GM19035 (cell line): ENCODE results near the gene HS3ST4.
"Not testable (repeated sequence)": the region's sequence is repeated elsewhere in the genome, so short reads cannot be mapped to it uniquely, and the experiment has no call there.

Experiments
- ATAC-seq: cut with Tn5 transposase; IDR thresholded peaks from one replicate; pipeline ENCODE4 v1.9.1; 2021; ENCODE audit not compliant: unreplicated experiment

HS3ST4 gene

DNA sequence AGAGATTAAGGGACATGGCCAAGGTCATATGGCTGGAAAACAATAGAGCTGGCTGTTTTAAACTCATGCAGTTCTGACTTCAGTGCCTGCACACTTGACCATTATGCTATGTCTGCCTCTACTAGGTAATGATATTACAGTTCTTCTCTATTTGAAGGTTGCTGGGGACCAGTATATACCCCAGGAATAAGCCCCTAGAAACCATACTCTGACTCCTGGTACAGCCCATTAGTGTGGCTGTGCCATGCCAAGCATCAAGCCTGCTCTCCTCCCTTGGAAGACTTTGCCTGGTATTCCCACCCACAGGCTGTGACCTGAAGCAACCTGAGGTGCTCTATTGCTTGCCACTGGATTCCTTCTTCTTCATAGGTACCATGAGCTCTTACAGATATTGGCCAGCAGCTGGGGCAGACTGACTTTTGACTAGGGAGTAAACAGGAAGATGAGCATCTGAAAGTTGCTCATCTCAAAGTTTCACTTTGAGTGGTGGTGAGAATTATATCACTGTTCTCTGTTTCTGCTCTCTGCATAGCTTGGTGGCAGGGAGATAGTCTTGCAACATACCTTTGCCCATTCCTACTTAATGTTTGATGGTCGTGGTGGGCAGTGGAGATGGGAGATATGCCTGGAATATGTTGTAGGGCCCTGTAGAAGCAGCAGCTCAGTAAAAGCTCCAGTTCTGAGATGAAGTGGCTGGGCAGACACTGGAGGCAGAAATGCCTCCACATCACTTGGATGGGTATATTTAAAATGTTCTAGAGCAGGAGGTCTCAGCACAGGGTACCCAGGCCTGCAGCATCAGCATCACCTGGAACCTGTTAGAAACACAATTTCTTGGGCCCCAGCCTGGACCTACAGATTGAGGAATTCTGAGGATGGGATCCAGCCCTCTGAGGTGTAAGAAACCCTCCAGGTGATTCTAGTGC, 274.7 kb downstream of the HS3ST4 start:
- ATAC-seq, result peak; percentile 95

DNA sequence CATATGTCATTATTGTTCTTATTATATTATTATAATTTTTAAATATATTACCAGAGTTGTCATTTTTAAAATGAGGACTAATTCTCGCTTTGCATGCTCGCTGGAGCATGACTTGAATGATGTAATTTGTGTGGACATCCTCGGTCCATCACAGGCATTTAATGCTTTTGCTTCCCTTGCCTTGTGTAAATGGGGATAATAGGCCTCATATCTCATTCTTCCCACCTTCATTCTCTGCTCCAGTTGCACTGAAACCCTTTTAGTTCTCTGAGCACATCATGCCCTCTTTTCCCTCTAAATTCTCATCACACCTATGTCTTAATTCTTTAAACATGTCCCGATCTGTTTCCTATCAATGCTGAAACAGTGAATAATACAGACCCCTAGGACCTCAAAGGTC, 285.4 kb downstream of the HS3ST4 start:
- no peak for ATAC-seq

- no peak for ATAC-seq
Observed at GRCh38 chr16:25978218-25978617, 286.5 kb downstream of the HS3ST4 start.

GRCh38 chr16:25988084-25988483, 296.3 kb downstream of the HS3ST4 start:
- ATAC-seq, result no peak

GRCh38 chr16:25988882-25989281, 297.1 kb downstream of the HS3ST4 start:
- no peak for ATAC-seq

DNA sequence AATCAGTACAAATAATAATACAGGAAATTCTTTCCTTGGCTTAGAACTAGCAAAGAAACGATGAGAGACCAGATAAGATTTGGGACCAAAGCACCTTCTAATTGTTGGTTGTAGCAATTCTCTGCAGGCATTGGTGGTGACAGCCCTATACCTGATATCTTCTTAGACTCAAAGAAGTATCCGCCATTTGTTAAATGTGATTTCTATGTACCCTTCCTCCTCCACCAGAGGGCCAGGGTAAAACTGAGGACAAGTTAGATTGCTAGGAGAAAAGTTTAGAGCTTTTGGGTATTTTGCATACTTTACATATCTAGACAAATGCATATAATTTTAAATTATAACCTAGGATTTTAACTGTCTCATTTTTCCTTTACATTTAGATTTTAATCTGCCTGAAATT, 304.3 kb downstream of the HS3ST4 start:
- ATAC-seq, result no peak

DNA sequence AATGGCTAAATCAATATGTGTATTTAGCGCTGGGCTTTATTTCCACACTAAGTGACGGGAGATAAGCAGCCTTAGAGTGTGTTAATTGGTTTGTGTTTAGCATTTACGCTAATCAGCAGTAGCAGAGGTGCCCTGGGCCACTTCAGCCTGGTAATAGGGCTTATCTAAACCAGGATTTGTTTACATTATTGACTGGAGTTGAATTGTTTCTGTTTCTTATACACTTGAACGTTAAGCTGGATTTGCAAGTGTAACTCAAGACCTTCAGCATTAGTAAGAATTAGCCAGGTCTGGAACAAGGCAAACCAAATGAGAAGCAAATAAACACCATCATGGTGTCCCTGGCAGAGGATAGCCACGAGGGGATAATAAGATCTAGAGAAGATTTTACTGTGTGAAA, 313.6 kb downstream of the HS3ST4 start:
- no peak for ATAC-seq

DNA sequence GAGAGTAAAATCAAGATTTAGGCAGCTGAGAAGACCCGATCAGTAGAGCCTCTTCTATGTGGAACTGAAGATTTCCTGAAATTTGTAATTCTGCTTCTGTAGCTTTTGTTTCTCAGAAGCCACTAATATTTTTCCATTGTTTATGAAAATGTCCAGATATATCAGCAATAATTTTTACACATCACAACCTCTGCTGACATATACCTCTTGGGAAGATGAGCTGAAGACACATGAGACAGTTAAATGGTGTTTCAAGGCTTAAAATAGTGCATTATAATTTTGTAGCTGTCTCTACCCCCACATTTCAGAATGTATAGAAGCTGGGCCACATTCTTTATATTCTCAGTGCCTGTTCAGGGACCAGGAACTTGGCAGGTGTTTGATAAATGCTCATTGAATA, 320.6 kb downstream of the HS3ST4 start:
- no peak for ATAC-seq

- ATAC-seq, result no peak
Observed at GRCh38 chr16:26015776-26016175, 324.0 kb downstream of the HS3ST4 start.

- no peak for ATAC-seq
Observed at GRCh38 chr16:26016989-26017388, 325.2 kb downstream of the HS3ST4 start.

- ATAC-seq, result no peak
Observed at GRCh38 chr16:26019381-26020242, 327.9 kb downstream of the HS3ST4 start.

- ATAC-seq, result no peak
Observed at GRCh38 chr16:26026709-26027450, 335.1 kb downstream of the HS3ST4 start.

GRCh38 chr16:26031286-26031685, 339.5 kb downstream of the HS3ST4 start:
- no peak for ATAC-seq

GRCh38 chr16:26032661-26033060, 340.9 kb downstream of the HS3ST4 start:
- ATAC-seq, result not testable (repeated sequence)

DNA sequence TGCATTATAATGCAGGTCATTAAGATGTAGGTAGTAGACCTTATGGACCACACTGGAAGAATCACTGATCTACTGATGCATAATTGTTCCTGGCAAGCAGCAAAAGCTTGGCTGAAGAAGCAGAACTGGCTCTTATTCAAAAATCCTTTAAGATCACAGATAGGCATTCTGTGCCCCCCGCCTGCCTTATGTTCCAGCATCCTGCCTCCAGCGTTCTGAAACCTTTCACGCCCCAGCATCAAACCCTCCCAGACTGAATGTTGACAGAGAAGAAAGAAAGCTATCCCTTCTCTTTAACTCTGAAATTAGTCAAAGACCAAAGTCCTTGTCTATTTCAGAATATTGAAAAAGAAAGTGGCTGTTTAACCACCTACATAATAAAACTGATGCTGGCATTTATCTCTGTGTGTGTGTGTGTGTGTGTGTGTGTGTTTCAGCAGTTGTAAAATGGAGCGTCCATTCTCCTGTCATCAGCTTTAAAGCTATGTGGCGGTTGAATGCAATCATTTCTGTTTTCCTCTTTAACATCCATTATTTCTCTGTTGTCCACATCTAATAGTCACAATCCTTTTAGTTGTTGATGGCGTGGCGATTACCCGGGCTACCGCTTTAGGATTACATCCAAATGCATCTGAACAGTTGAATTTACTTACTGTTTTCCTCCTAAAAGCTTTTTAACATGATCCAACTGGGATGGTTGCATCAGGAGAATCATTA, 350.4 kb downstream of the HS3ST4 start:
- ATAC-seq, result no peak

- no peak for ATAC-seq
Observed at GRCh38 chr16:26050472-26050871, 358.7 kb downstream of the HS3ST4 start.

- ATAC-seq, result no peak
Observed at GRCh38 chr16:26051063-26051462, 359.3 kb downstream of the HS3ST4 start.

- ATAC-seq, result no peak
Observed at GRCh38 chr16:26053889-26054288, 362.1 kb downstream of the HS3ST4 start.

DNA sequence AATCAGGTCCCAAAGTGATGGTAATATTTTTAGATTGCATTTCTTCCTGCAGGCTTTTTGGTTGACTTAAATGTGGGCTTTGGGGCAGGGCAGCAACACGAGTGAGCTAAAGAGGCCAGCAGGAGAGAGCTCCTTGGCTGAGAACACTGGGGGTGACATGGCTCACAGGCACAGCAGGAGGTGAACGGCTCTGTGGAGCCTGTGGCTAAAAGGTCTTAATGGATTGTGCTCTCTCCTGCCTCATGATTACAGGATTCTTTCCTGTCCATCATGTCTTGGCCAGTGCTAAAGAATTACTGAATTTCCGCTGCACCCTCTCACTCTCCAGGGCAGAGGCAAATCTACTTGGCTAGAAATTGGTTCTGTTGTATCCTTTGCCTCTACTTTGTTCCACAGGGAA, 366.6 kb downstream of the HS3ST4 start:
- no peak for ATAC-seq

DNA sequence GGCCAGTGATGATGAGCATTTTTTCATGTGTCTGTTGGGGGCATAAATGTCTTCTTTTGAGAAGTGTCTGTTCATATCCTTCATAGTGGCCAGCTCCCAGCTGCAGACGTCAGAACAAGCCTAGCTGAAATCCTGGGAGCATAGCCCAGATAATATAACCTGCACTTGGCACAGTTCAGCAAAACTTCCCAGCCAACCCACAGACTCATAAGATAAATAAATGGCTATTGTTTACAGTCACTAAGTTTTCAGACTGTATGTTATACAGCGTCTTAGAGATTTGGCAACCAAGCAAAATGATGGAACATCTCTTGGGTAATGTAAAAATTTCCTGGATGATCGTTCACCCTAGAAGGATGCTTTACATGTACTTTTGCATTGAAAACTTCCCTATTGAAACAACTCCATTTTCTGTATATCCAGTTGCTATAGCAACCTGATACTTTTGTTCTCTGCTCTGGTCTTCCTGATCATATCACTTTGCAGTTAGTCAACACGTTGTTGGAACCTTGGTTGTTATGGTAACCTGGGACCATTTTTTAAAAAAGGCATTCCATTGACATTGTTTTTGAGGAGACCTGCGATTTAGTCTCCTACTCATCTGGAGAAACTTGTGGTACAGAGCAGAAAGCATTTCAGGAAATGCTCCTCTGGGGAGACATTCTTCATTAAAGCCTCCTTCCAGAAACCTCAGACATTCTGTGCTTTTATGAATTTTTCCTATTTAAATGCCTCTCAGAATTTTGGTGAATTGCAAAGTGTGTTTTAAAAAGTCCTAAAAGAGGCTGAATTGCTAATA, 378.7 kb downstream of the HS3ST4 start:
- no peak for ATAC-seq
